DMS53 (cell line): ENCODE results near the gene TPSB2.
"Not testable (repeated sequence)": the region's sequence is repeated elsewhere in the genome, so short reads cannot be mapped to it uniquely, and the experiment has no call there.

Experiments
- DNase-seq: peaks from one replicate; lab custom pipeline; 2025; lab: John Stamatoyannopoulos, UW

TPSB2 gene

DNA sequence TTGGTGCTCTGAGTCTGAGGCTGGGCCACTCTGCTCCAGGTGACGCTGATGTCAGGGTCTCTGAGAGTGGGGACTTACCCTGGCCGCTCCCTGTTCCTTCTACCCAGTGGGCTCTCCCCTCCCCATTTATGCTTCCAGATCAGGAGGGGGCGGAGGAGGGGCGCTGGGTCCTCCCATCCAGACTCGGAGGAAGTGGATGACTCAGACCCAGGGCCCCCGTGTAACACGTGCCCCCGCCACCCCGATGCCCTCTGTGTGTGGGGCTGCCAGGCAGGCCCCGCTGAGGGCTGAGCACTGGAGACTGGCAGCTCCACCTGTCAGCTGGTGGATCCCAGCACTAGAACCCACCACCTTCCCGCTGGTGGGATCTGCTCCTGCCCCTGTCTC, at the start of gene TPSB2:
TSS of gene TPSB2 (minus strand) at position 101 of the 387 bp plus-strand sequence. CDS start 233 bp downstream, outside the sequence.
- not testable (repeated sequence) for DNase-seq

- DNase-seq, result no peak
Measured at GRCh38 chr16:1279081-1279944, 49.3 kb upstream of the TPSB2 start.

DNA sequence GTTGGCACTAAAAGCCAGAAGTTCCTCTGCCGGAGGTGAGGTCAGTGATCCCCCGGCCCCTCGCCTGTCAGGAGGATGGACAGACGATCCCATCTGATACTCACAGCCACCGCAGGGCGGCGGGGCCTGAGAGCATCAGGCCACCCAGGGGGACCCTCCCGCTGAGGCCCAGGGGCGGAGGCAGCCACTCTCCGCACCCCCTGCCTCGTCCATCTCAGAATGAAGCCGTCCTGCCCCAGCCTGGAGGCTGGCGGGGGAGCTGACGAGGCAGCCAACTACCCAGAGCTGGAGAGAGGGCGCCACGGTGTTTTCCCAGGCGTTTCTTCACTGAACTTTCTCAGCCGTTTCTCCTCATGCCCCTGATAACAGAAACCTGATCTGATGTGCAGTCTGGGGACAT, 48.5 kb upstream of the TPSB2 start:
- no peak for DNase-seq

DNA sequence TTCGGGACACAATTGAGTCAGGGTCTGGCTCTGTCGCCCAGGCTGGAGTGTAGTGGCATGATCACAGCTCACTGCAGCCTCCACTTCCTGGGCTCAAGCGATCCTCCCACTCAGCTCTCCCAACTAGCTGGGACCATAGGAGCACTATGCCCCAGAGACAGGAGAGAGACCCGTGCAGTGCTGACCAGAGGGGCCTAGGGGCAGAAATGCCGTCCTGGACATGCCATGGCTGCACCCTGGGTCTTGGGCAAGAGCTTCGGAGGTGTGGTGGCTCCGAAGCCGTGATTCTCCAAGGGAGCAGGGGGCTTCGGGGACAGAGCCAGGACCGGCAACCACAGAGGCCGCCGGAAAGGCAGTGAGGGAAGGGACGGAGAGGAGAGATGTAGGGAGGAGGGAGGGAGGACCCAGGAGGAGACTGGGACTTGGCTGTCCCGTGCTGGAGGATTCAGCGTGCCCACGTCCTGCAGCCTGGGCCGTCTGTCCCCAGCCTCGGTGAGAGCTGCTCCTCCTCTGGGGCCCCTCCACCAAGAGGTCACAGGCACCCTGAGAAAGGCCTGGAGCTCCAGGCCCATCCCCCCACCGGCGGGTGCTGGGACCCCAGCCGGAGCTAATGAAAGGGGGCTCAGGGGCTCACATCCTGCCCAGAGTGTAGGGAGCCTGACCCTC, 47.8 kb upstream of the TPSB2 start:
- no peak for DNase-seq

DNA sequence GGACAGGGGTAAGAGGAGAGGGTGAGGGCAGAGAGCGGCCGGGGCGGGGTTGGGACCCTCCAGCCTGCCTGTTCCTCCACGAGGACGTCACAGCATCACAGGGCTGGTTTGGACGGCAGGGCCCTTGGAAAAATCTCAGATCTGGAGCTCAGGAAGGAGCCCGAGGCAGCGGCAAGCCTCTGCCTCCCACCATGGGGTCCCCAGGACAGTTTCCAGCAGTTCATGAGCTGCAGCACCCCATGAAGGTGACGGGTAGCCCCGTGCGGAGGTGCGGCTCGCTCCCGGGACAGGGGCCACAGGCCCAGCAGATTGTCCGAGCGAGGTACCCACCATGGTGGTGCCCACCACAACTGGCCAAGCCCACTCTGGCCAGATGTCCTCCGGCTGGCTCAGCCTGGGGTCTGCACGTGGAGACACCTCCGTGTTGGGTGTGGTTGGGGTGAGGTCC, 47.2 kb upstream of the TPSB2 start:
- DNase-seq, result no peak

DNA sequence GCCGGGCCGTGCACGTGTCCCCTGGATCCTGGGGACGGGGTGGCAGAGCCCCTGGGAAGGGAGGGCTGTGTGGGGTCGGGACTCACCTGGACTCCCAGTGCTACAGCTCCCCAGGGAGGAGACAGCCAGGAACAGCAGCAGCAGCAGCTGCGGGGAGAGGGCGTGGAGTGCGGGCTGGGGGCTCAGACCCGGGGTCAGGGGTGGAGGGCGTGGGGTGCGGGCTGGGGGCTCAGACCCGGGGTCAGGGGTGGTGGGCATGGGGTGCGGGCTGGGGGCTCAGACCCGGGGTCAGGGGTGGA, 46.5 kb upstream of the TPSB2 start:
- no peak for DNase-seq

- peak; percentile 21 for DNase-seq
Measured at GRCh38 chr16:1275791-1276579, 46.0 kb upstream of the TPSB2 start.

DNA sequence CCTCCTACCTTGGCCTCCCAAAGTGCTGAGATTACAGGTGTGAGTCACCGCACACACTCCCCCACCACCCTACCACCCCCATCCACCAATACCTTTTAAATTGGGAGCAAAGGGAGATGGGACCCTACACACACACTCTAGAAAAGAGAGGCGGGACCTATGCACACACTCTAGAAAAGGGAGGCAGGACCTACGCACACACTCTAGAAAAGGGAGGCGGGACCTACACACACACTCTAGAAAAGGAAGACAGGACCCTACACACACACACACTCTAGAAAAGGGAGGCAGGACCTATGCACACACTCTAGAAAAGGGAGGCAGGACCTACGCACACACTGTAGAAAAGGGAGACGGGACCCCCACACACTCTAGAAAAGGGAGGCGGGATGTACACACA, 44.8 kb upstream of the TPSB2 start:
- no peak for DNase-seq

- peak; percentile 17 for DNase-seq
Measured at GRCh38 chr16:1273816-1274215, 43.8 kb upstream of the TPSB2 start.

GRCh38 chr16:1272453-1273198, 42.6 kb upstream of the TPSB2 start:
- DNase-seq, result peak; percentile 57

DNA sequence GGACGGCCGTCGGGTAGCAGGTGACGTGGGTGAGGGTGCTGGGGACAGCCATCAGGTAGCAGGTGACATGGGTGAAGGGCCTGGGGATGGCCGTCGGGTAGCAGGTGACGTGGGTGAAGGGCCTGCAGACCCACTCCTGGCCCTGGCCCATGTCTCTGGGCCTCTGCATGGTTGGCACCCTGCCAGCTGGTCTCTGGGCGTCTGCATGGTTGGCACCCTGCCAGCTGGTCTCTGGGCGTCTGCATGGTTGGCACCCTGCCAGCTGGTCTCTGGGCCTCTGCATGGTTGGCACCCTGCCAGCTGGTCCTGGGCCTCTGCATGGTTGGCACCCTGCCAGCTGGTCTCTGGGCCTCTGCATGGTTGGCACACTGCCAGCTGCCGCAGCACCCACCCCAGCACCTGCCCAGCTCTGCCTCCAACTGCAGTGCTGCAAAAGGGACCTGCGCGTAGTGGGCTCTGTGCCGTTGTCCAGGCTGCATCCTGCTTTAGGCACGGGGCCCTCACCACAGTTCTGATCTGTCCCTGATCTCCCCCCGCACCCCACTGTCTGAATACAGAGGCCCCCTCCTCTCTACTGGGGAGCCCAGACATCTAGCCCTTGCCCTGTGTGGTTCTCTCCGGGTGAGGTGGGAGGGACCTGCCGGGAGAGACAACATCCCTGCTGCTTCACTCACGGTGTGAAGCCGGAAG, 41.9 kb upstream of the TPSB2 start:
- peak; percentile 94 for DNase-seq

DNA sequence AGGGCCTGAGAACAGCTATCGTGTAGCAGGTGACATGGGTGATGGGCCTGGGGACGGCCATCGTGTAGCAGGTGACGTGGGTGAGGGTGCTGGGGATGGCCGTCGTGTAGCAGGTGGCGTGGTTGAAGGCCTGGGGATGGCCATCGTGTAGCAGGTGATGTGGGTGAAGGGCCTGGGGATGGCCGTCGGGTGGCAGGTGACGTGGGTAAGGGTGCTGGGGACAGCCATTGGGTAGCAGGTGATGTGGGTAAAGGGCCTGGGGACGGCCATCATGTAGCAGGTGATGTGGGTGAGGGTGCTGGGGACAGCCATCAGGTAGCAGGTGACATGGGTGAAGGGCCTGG, 41.4 kb upstream of the TPSB2 start:
- no peak for DNase-seq

- not testable (repeated sequence) for DNase-seq
Measured at GRCh38 chr16:1269418-1269817, 39.4 kb upstream of the TPSB2 start.

GRCh38 chr16:1265826-1266225, 35.8 kb upstream of the TPSB2 start:
- DNase-seq, result no peak

DNA sequence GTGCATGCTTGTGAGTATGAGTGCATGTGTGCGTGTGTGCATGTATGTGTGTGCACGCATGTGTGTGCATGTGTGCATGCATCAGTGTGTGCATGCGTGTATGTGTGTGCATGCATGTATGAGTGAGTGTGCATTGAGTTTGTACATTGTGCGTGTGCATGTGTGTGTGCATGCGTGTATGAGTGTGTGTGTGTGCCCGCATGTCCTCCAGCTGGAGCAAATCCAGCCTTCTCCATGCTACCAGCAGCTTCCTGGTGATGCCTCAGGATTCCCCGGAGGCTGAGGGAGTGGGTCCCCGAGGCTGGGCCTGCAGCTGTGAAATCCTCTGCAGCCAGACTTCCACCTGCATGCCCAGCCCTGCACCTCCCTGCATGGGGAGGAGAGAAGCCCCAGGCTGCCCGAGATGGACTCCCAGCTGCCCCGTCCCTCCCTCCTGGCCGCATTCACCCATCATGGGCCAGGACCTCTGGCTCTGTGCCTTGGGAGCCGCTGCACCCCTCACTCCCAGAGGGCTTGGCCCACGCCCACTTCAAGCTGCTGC, 35.2 kb upstream of the TPSB2 start:
- no peak for DNase-seq

DNA sequence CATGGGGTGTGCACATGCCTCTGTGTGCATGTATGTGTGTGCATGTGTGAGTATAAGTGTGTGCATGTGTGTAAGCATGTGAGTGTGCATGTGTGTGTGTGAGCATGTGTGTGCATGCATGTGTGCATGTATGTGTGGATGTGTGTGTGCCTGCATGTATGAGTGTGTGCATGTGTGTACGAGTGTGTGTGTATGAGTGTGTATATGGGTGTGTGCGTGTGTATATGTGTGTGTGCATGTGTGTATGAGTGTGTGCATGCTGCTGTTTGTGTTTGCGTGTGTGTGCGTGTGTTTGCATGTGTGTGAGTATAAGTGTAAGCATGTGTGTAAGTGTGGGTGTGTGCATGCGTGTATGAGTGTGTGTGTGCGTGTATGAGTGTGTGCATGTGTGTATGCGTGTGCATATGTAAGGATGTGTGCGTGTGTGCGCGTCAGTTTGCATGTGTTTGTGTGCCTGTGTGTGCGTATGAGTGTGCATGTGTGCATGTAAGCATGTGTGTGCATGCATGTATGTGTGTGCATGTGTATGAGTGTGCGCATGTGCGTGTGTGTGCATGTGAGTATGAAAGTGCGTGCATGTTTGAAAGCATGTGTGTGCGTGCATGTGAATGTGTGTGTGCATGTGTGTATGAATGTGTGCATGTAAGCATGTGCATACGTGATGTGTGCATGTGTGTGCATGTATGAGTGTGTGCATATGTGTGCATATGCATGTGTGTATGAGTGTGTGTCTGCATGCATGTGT, 34.5 kb upstream of the TPSB2 start:
- DNase-seq, result no peak

GRCh38 chr16:1263591-1264344, 33.8 kb upstream of the TPSB2 start:
- DNase-seq, result no peak

- no peak for DNase-seq
Measured at GRCh38 chr16:1262846-1263221, 32.9 kb upstream of the TPSB2 start.

- DNase-seq, result no peak
Measured at GRCh38 chr16:1262210-1262845, 32.3 kb upstream of the TPSB2 start.
